GM10266 (cell line): ENCODE results near the gene CNOT2.

Experiments used
- DNase-seq: peaks from one replicate; pipeline ENCODE4 v3.0.0; 2012; ENCODE audit errors: extremely low spot score
- CTCF ChIP-seq: IDR thresholded peaks from 2 replicates; pipeline ENCODE4 v1.5.1; 2012; ENCODE audit warnings: mild to moderate bottlenecking, low read depth; ENCODE audit not compliant: control insufficient read depth, insufficient read depth; ENCODE audit errors: missing control alignments

CNOT2 gene

GRCh38 chr12:70398862-70399261 lies 155.6 kb downstream of the CNOT2 start:
- DNase-seq, result no peak
- TF ChIP-seq CTCF, result no peak

GRCh38 chr12:70399311-70399710 lies 156.1 kb downstream of the CNOT2 start:
- DNase-seq, result no peak
- no peak for TF ChIP-seq CTCF

GRCh38 chr12:70400124-70400523 lies 156.9 kb downstream of the CNOT2 start:
- DNase-seq, result no peak
- TF ChIP-seq CTCF, result no peak

- no peak for DNase-seq
- no peak for TF ChIP-seq CTCF
Measured at GRCh38 chr12:70402597-70402996, 159.4 kb downstream of the CNOT2 start.

- DNase-seq, result no peak
Measured at GRCh38 chr12:70403826-70404225, 160.6 kb downstream of the CNOT2 start.

More at GRCh38 chr12:70403826-70404225, 160.6 kb downstream of the CNOT2 start:
- TF ChIP-seq CTCF, result no peak
